ENCODE results near the gene ZFP36.

GRCh38 chr19:39424934-39425333, 18.3 kb downstream of the ZFP36 start:
- TF ChIP-seq CREB1 (IDR thresholded peaks at IDR 0.05; ENCODE audit: low read depth): no peak
- TF ChIP-seq, protein P1, sequence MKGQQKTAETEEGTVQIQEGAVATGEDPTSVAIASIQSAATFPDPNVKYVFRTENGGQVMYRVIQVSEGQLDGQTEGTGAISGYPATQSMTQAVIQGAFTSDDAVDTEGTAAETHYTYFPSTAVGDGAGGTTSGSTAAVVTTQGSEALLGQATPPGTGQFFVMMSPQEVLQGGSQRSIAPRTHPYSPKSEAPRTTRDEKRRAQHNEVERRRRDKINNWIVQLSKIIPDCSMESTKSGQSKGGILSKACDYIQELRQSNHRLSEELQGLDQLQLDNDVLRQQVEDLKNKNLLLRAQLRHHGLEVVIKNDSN (IDR thresholded peaks at IDR 0.05): no peak
- no peak for TF ChIP-seq TAF1 (IDR thresholded peaks at IDR 0.05; ENCODE audit: low read depth)
- no peak for TF ChIP-seq EGR1 (IDR thresholded peaks at IDR 0.05)
- no peak for TF ChIP-seq REST (IDR thresholded peaks at IDR 0.05; ENCODE audit: low read depth)
- TF ChIP-seq FOXM1 (IDR thresholded peaks at IDR 0.05; ENCODE audit: borderline replicate concordance, low read depth): no peak
- no peak for TF ChIP-seq EP300 (IDR thresholded peaks at IDR 0.05; ENCODE audit: borderline replicate concordance)
- TF ChIP-seq YY1 (IDR thresholded peaks at IDR 0.05; ENCODE audit: low read depth): no peak
- TF ChIP-seq, protein P2, sequence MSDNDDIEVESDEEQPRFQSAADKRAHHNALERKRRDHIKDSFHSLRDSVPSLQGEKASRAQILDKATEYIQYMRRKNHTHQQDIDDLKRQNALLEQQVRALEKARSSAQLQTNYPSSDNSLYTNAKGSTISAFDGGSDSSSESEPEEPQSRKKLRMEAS (IDR thresholded peaks at IDR 0.05): no peak
- no peak for TF ChIP-seq NFIC (IDR thresholded peaks at IDR 0.05)
- no peak for TF ChIP-seq TEAD4 (IDR thresholded peaks at IDR 0.05)

All from Ishikawa (cell line).